ENCODE data around the gene F11.

DNA sequence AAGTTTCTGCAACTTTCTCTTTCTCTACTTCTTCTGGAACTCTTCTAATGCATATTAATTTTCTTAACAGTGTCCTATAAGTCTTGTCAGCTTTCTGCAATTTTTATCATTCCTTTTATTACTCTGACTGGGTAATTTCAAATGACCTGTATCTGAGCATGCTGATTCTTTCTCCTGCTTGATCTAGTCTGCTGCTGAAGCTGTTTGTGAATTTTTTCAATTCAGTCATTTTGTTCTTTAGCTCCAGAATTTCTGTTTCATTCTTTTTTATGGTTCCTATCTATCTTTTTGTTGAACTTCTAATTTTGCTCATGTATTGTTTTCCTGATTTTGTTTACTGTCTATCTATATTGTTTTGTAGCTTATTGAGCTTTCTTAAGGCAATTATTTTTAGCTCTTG is 40.1 kb upstream of the F11 start:
- TF ChIP-seq, protein P1, sequence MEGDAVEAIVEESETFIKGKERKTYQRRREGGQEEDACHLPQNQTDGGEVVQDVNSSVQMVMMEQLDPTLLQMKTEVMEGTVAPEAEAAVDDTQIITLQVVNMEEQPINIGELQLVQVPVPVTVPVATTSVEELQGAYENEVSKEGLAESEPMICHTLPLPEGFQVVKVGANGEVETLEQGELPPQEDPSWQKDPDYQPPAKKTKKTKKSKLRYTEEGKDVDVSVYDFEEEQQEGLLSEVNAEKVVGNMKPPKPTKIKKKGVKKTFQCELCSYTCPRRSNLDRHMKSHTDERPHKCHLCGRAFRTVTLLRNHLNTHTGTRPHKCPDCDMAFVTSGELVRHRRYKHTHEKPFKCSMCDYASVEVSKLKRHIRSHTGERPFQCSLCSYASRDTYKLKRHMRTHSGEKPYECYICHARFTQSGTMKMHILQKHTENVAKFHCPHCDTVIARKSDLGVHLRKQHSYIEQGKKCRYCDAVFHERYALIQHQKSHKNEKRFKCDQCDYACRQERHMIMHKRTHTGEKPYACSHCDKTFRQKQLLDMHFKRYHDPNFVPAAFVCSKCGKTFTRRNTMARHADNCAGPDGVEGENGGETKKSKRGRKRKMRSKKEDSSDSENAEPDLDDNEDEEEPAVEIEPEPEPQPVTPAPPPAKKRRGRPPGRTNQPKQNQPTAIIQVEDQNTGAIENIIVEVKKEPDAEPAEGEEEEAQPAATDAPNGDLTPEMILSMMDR (IDR thresholded peaks at IDR 0.05), result no peak
- TF ChIP-seq EZH2phosphoT487 (IDR thresholded peaks at IDR 0.05) (no peak), EZH2 (IDR thresholded peaks at IDR 0.05) (no peak)
